OCI-LY1 (cell line): Measurements from ENCODE around the gene PRKCZ.

Experiments used
- H2AFZ ChIP-seq: fragments of 200-600 bp; sonication (generic), shearing (Covaris generic); 2 replicates; pipeline ENCODE4 v1.6.0; 2014; ENCODE audit warnings: antibody characterized with exemption, mild to moderate bottlenecking, low read length
- H3F3A ChIP-seq: fragments of 200-600 bp; sonication (generic), shearing (Covaris generic); 2 replicates; pipeline ENCODE4 v1.6.0; 2014; ENCODE audit warnings: mild to moderate bottlenecking, antibody characterized with exemption, low read length, moderate library complexity; ENCODE audit not compliant: insufficient read depth
- H3K27ac ChIP-seq: fragments of 200-600 bp; sonication (generic); 2 replicates; pipeline ENCODE4 v1.5.1; 2014; ENCODE audit warnings: low read length, mixed run types, mild to moderate bottlenecking, low read depth; ENCODE audit not compliant: poor library complexity, severe bottlenecking
- H3K27me3 ChIP-seq: fragments of 200-600 bp; sonication (generic); 2 replicates; pipeline ENCODE4 v1.6.0; 2014; ENCODE audit warnings: antibody characterized with exemption, mild to moderate bottlenecking, low read length, moderate library complexity; ENCODE audit not compliant: insufficient read depth
- H3K36me3 ChIP-seq: fragments of 200-600 bp; sonication (generic); 2 replicates; pipeline ENCODE4 v1.6.1; 2014; ENCODE audit warnings: mild to moderate bottlenecking, antibody characterized with exemption, low read length, moderate library complexity, mixed read lengths; ENCODE audit not compliant: insufficient read depth
- H3K4me1 ChIP-seq: fragments of 200-600 bp; sonication (generic); 2 replicates; pipeline ENCODE4 v1.5.1; 2014; ENCODE audit warnings: mild to moderate bottlenecking, low read length, moderate library complexity; ENCODE audit not compliant: insufficient read depth, severe bottlenecking
- H3K4me2 ChIP-seq: fragments of 200-600 bp; sonication (generic), shearing (Covaris generic); 2 replicates; pipeline ENCODE4 v1.6.1; 2014; ENCODE audit warnings: low read length
- H3K4me3 ChIP-seq: fragments of 200-600 bp; sonication (generic); 2 replicates; pipeline ENCODE4 v1.5.1; 2014; ENCODE audit warnings: low read length, low read depth, mild to moderate bottlenecking, mixed read lengths; ENCODE audit not compliant: poor library complexity, severe bottlenecking
- H3K79me2 ChIP-seq: fragments of 200-600 bp; shearing (Covaris generic); 2 replicates; pipeline ENCODE4 v1.6.1; 2016; ENCODE audit warnings: mixed run types, low read length, mixed read lengths; ENCODE audit not compliant: insufficient read depth
- H3K9ac ChIP-seq: fragments of 200-600 bp; sonication (generic), shearing (Covaris generic); 2 replicates; pipeline ENCODE4 v1.6.1; 2014; ENCODE audit warnings: mild to moderate bottlenecking, low read length, mixed read lengths
- H3K9me2 ChIP-seq: fragments of 200-600 bp; sonication (generic), shearing (Covaris generic); 2 replicates; pipeline ENCODE4 v1.6.1; 2014; ENCODE audit warnings: low read depth, mild to moderate bottlenecking, low read length, mixed read lengths
- H3K9me3 ChIP-seq: fragments of 200-600 bp; shearing (Covaris generic); 2 replicates; pipeline ENCODE4 v1.6.1; 2014; ENCODE audit warnings: low read length, mixed read lengths
- H4K20me1 ChIP-seq: fragments of 200-600 bp; sonication (generic), shearing (Covaris generic); 2 replicates; pipeline ENCODE4 v1.6.0; 2016; ENCODE audit warnings: mild to moderate bottlenecking, low read length; ENCODE audit not compliant: insufficient read depth
- EZH2 ChIP-seq: fragments of 200-600 bp; sonication (generic), shearing (Covaris generic); IDR thresholded peaks from 2 replicates; pipeline ENCODE4 v1.8.0; 2017; ENCODE audit warnings: borderline replicate concordance, mixed run types, mild to moderate bottlenecking, antibody characterized with exemption, low read length, moderate library complexity, mixed read lengths
- TF ChIP-seq, protein P1 (sequence below): fragments of 200-600 bp; sonication (generic), shearing (Covaris generic); IDR thresholded peaks from 2 replicates; pipeline ENCODE4 v1.5.1; 2017; ENCODE audit warnings: mild to moderate bottlenecking, antibody characterized with exemption, low read length, moderate library complexity, mixed read lengths

PRKCZ gene

DNA sequence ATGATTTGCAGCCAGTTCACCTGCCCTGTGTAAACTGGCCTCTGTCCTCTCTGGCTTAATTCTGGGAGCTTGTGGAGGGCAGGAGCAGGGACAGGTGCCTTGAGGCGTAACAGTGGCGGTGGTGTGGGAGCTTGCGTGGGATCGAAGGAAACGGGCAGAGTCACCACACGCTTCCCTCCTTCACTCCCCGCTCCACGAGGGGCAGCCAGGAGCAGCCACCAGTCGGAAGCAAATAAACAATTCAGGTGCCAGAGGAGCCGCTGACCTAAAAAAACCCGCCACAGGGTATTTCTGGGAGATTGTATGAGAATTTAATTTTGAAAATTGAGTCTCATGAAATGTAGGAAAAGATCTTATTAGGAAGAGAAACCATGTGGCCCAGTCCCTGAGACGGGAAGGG, 118.3 kb downstream of the PRKCZ start:
- no peak overlapping the region for H3K4me3 ChIP-seq
- no peak overlapping the region for H2AFZ ChIP-seq
- H3K27ac ChIP-seq, result no peak overlapping the region
- H3K79me2 ChIP-seq, result no peaks in the 10 kb centered on the region
- H3F3A ChIP-seq, result no peaks in the 10 kb centered on the region
- no peak overlapping the region for H3K4me2 ChIP-seq
- no peak for TF ChIP-seq EZH2
- TF ChIP-seq, protein P1, sequence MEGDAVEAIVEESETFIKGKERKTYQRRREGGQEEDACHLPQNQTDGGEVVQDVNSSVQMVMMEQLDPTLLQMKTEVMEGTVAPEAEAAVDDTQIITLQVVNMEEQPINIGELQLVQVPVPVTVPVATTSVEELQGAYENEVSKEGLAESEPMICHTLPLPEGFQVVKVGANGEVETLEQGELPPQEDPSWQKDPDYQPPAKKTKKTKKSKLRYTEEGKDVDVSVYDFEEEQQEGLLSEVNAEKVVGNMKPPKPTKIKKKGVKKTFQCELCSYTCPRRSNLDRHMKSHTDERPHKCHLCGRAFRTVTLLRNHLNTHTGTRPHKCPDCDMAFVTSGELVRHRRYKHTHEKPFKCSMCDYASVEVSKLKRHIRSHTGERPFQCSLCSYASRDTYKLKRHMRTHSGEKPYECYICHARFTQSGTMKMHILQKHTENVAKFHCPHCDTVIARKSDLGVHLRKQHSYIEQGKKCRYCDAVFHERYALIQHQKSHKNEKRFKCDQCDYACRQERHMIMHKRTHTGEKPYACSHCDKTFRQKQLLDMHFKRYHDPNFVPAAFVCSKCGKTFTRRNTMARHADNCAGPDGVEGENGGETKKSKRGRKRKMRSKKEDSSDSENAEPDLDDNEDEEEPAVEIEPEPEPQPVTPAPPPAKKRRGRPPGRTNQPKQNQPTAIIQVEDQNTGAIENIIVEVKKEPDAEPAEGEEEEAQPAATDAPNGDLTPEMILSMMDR, result no peak
- H4K20me1 ChIP-seq, result no peaks in the 10 kb centered on the region
- H3K9me3 ChIP-seq, result no peaks in the 10 kb centered on the region
- no peak overlapping the region for H3K9ac ChIP-seq
- no peaks in the 10 kb centered on the region for H3K4me1 ChIP-seq
- H3K9me2 ChIP-seq, result no peaks in the 10 kb centered on the region
- no peaks in the 10 kb centered on the region; the same call in 1 of the 2 replicates for H3K36me3 ChIP-seq
- H3K27me3 ChIP-seq, result no peaks in the 10 kb centered on the region; the same call in 1 of the 2 replicates

DNA sequence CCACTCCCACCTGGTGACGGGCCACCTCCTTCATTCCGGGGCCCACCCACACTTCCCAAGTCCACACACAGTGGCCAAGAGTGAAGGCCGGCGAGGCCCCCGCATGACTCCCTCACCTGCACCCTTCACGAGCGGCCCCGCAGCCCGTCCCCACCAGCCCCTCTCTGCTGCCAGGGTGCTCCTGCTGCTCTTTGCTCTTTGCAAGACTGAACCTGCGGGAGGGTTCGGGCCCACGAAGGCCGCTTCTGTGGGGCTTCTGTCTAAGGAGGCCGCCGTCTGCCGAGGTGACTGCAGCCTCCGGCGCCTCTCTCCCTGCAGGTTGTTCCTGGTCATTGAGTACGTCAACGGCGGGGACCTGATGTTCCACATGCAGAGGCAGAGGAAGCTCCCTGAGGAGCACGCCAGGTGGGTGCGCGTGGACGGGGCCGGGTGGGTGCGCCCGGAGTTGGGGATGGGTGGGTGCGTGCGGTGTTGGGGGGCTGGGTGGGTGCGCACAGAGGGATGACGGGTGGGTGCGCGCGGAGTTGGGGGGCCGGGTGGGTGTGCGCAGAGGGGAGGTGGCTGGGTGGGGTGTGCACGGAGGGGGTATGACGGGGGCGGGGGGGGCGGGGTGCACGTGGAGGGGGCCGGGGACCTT, 119.1 kb downstream of the PRKCZ start:
- TF ChIP-seq, protein P1, result no peak
- TF ChIP-seq EZH2, result no peak
- H4K20me1 ChIP-seq, result no peaks in the 10 kb centered on the region
- no peak overlapping the region for H3K4me2 ChIP-seq
- no peaks in the 10 kb centered on the region for H3F3A ChIP-seq
- H3K27me3 ChIP-seq, result no peaks in the 10 kb centered on the region; the same call in 1 of the 2 replicates
- H3K9me2 ChIP-seq, result no peaks in the 10 kb centered on the region
- no peaks in the 10 kb centered on the region for H3K79me2 ChIP-seq
- no peaks in the 10 kb centered on the region; the same call in 1 of the 2 replicates for H3K36me3 ChIP-seq
- no peak overlapping the region for H3K9ac ChIP-seq
- H3K4me3 ChIP-seq, result no peak overlapping the region
- no peaks in the 10 kb centered on the region for H3K4me1 ChIP-seq
- H2AFZ ChIP-seq, result no peak overlapping the region
- H3K9me3 ChIP-seq, result no peaks in the 10 kb centered on the region
- no peak overlapping the region for H3K27ac ChIP-seq

DNA sequence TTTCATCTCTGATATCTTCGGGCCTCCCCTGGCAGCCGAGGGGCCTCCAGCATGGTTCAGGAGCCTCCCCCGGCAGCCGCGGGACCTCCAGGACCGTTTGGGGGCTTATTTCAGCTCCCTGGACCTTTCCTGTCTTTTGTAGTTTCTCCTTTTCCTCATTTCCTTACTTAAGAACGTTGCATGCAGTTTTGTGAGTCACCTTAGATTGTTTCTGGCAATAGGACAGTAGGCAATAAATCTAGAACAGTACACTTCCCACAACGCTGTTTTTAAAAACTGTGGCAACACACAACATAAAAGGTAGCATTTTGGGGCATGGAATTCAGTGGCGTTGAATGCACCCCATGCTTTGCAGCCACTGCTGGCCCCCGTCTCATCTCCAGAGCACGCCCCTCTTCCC, 120.0 kb downstream of the PRKCZ start:
- TF ChIP-seq, protein P1, result no peak
- TF ChIP-seq EZH2, result no peak
- H3K4me3 ChIP-seq, result no peak overlapping the region
- no peaks in the 10 kb centered on the region for H3K9me2 ChIP-seq
- no peaks in the 10 kb centered on the region for H4K20me1 ChIP-seq
- H3F3A ChIP-seq, result no peaks in the 10 kb centered on the region
- H3K27ac ChIP-seq, result no peak overlapping the region
- H3K9me3 ChIP-seq, result no peaks in the 10 kb centered on the region
- no peaks in the 10 kb centered on the region; the same call in 1 of the 2 replicates for H3K36me3 ChIP-seq
- H3K27me3 ChIP-seq, result no peaks in the 10 kb centered on the region; the same call in 1 of the 2 replicates
- no peaks in the 10 kb centered on the region for H3K79me2 ChIP-seq
- H2AFZ ChIP-seq, result no peak overlapping the region
- no peak overlapping the region for H3K9ac ChIP-seq
- no peaks in the 10 kb centered on the region for H3K4me1 ChIP-seq
- H3K4me2 ChIP-seq, result no peak overlapping the region
